ENCODE data around the gene MYO9A. TPM values are rescaled to one million over a fixed set of nuclear protein-coding genes. Genes with fewer than 3 reads are reported as not detected.
A peak's percentile ranks its signal among the peaks of the same experiment; 100 is the strongest.

MYO9A gene
- total RNA-seq, 1 donor from 2014 or later: 79.5 TPM

- Mint-ChIP-seq H3K27ac (no peak overlapping the region), H3K4me1 (no peaks in the 10 kb centered on the region), H3K4me3 (no peak overlapping the region), H3K36me3 (peaks cover 39% of the 10 kb centered on the region), H3K27me3 (ENCODE audit: low read depth) (no peaks in the 10 kb centered on the region), H3K9me3 (peaks cover 17% of the 10 kb centered on the region)
- DNase-seq (ENCODE audit: low spot score in 2 of 2, unreplicated experiment in 2 of 2): no peak
- TF ChIP-seq CTCF (IDR thresholded peaks at IDR 0.05; ENCODE audit: unreplicated experiment): no peak
These were observed 203.9 kb downstream of the MYO9A start for GRCh38 chr15:71914092-71914491.

GRCh38 chr15:71899674-71900073, 218.3 kb downstream of the MYO9A start:
- Mint-ChIP-seq H3K4me1 (no peaks in the 10 kb centered on the region), H3K36me3 (peaks cover 49% of the 10 kb centered on the region), H3K9me3 (no peaks in the 10 kb centered on the region), H3K4me3 (no peak overlapping the region), H3K27ac (no peak overlapping the region), H3K27me3 (ENCODE audit: low read depth) (no peaks in the 10 kb centered on the region)
- DNase-seq (ENCODE audit: low spot score in 2 of 2, unreplicated experiment in 2 of 2): no peak
- no peak for TF ChIP-seq CTCF (IDR thresholded peaks at IDR 0.05; ENCODE audit: unreplicated experiment)

DNA sequence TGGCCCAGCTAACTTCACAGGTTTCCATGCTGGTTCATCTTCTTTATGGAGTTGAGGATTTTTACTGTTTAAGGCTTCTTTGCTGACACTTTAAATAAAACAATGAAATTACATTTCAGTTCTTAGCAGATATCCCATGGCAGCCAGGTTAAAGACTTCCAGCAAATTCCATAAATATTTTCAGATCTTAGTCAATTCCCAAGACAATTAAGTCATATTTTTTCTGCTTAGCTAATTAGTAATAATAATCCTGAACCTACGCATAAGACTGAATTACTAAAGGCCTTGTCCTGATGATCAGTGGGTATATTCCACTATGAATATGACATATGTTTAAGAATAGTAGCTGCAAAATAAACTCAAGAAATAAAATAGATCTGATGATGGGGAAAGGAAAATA, 224.3 kb downstream of the MYO9A start:
- TF ChIP-seq CTCF (IDR thresholded peaks at IDR 0.05; ENCODE audit: unreplicated experiment): no peak
- DNase-seq (ENCODE audit: low spot score in 2 of 2, unreplicated experiment in 2 of 2): no peak

DNA sequence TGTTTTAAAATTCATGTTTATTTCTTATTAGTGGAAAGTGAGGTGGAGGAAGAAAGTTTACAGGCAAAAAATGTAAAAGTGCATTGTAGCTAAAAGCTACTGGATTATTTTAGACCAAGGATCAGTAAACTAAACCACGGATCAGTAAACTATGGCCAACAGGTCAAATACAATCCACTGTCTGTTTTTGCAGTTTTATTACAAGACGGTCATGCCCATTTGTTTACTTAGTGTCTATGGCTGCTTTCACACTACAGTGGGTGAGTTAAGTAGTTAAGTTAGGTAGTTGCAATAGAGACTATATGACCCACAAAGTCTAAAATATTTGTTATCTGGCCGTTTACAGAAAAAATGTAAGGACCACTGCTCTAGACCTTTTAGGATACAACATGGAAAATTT, 225.6 kb downstream of the MYO9A start:
- Mint-ChIP-seq H3K4me3 (no peak overlapping the region), H3K4me1 (peaks cover 5% of the 10 kb centered on the region), H3K27me3 (ENCODE audit: low read depth) (no peaks in the 10 kb centered on the region), H3K9me3 (no peaks in the 10 kb centered on the region), H3K36me3 (peaks cover 33% of the 10 kb centered on the region), H3K27ac (no peak overlapping the region)
- TF ChIP-seq CTCF (IDR thresholded peaks at IDR 0.05; ENCODE audit: unreplicated experiment): no peak
- DNase-seq (ENCODE audit: low spot score in 2 of 2, unreplicated experiment in 2 of 2): no peak

More for the DNA sequence above, 224.3 kb downstream of the MYO9A start:
- Mint-ChIP-seq H3K27me3 (ENCODE audit: low read depth) (no peaks in the 10 kb centered on the region), H3K9me3 (no peaks in the 10 kb centered on the region), H3K4me1 (peaks cover 4% of the 10 kb centered on the region), H3K27ac (no peak overlapping the region), H3K4me3 (no peak overlapping the region), H3K36me3 (peaks cover 43% of the 10 kb centered on the region)

GRCh38 chr15:71891026-71891425, 226.9 kb downstream of the MYO9A start:
- Mint-ChIP-seq H3K27ac (peak overlapping the region; percentile 7), H3K4me1 (peaks cover 5% of the 10 kb centered on the region), H3K4me3 (no peak overlapping the region), H3K9me3 (no peaks in the 10 kb centered on the region), H3K36me3 (peaks cover 38% of the 10 kb centered on the region), H3K27me3 (ENCODE audit: low read depth) (no peaks in the 10 kb centered on the region)
- no peak for TF ChIP-seq CTCF (IDR thresholded peaks at IDR 0.05; ENCODE audit: unreplicated experiment)
- DNase-seq (ENCODE audit: low spot score in 2 of 2, unreplicated experiment in 2 of 2): no peak

DNA sequence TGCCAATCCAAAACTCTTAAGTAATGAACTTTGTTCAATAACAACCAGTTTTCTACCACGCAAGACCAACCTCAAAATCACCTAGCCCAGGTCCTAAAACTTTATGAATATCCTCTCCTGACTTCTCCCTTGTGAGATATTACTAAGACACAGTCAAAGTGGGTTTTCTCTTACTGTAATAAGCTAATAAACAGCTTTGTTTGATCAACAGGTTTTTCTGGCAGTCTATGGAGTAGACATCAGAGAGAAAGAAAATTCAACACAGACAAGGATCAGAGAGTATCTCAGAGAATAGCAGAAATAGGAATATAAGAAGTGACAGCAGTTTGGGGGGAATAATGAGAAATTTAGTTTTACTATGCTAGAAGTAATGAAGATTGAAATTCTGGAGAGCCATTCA, 228.0 kb downstream of the MYO9A start:
- no peak for DNase-seq (ENCODE audit: low spot score in 2 of 2, unreplicated experiment in 2 of 2)

More for the DNA sequence above, 228.0 kb downstream of the MYO9A start:
- Mint-ChIP-seq H3K4me3 (no peak overlapping the region), H3K27me3 (ENCODE audit: low read depth) (no peaks in the 10 kb centered on the region), H3K4me1 (peaks cover 5% of the 10 kb centered on the region), H3K36me3 (peaks cover 45% of the 10 kb centered on the region), H3K9me3 (no peaks in the 10 kb centered on the region), H3K27ac (no peak overlapping the region)
- TF ChIP-seq CTCF (IDR thresholded peaks at IDR 0.05; ENCODE audit: unreplicated experiment): no peak

Data from mesothelial cell of epicardium (in vitro differentiated cells).